DND-41 (cell line): Measurements from ENCODE around the gene VAX1.

Experiments
- EZH2 ChIP-seq: IDR thresholded peaks from 3 replicates; pipeline ENCODE4 v1.6.1; 2012; ENCODE audit warnings: borderline replicate concordance, low read depth, mild to moderate bottlenecking, moderate library complexity, low read length, inconsistent platforms; ENCODE audit not compliant: severe bottlenecking
- TF ChIP-seq, protein P1 (sequence below): IDR thresholded peaks from 2 replicates; pipeline ENCODE4 v1.5.1; 2012; ENCODE audit warnings: borderline replicate concordance, low read length, moderate library complexity, mild to moderate bottlenecking; ENCODE audit not compliant: poor library complexity, severe bottlenecking; ENCODE audit errors: extremely low read depth

DNA sequence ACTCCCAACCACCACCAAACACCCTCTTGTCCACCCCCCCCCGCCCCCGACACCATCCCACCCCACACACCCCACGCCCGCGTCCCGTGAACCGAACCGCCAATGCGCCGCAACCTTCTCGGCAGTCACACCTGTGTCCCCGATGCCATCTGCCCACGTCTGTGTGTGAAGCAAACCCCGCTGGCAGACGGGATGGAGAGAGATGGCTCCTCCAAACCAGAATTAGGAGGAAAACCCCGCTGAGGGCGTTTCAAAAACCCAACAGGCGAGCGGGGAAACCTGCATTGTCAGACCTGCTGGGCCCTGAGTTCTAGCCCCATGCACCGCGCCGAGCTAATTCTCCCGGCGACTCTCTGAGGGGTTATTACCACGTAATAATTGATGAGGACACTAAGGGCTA lies 30.7 kb upstream of the VAX1 start:
- no peak for TF ChIP-seq EZH2
- TF ChIP-seq, protein P1, sequence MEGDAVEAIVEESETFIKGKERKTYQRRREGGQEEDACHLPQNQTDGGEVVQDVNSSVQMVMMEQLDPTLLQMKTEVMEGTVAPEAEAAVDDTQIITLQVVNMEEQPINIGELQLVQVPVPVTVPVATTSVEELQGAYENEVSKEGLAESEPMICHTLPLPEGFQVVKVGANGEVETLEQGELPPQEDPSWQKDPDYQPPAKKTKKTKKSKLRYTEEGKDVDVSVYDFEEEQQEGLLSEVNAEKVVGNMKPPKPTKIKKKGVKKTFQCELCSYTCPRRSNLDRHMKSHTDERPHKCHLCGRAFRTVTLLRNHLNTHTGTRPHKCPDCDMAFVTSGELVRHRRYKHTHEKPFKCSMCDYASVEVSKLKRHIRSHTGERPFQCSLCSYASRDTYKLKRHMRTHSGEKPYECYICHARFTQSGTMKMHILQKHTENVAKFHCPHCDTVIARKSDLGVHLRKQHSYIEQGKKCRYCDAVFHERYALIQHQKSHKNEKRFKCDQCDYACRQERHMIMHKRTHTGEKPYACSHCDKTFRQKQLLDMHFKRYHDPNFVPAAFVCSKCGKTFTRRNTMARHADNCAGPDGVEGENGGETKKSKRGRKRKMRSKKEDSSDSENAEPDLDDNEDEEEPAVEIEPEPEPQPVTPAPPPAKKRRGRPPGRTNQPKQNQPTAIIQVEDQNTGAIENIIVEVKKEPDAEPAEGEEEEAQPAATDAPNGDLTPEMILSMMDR: no peak
